HFF-Myc (cell line): ENCODE results near the gene DZIP3.

Experiments used
- DNase-seq: peaks from one replicate; pipeline ENCODE4 v3.0.0-alpha.2; 2011; ENCODE audit warnings: low read depth; ENCODE audit errors: extremely low read depth
- H3K4me3 ChIP-seq: replicated peaks from 2 replicates; pipeline ENCODE4 v1.5.1; 2011; ENCODE audit warnings: low read depth, mild to moderate bottlenecking, control low read depth, low read length
- TF ChIP-seq, protein P1 (sequence below): IDR thresholded peaks from 2 replicates; pipeline ENCODE4 v1.5.1; 2012; ENCODE audit warnings: mild to moderate bottlenecking, low read depth, low read length, control low read depth; ENCODE audit errors: missing control alignments

DZIP3 gene

DNA sequence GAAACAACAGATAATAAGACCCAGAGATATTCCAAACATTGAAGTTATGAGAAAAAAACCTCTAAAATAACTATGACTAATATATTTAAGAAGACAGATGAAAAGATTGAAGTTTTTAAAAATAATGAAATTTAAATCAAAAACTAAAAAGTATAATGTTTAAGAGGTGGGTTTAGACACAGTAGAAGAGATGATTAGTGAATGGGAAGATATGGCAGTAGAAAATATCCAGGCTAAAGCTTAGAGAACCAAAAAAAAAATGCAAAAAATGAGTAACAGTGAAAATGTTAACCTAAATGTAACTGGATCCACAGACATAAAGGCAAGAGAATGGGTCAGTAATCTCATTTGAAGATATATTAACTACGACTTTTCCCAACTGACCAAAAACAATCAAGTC lies 115.5 kb downstream of the DZIP3 start:
- TF ChIP-seq, protein P1, sequence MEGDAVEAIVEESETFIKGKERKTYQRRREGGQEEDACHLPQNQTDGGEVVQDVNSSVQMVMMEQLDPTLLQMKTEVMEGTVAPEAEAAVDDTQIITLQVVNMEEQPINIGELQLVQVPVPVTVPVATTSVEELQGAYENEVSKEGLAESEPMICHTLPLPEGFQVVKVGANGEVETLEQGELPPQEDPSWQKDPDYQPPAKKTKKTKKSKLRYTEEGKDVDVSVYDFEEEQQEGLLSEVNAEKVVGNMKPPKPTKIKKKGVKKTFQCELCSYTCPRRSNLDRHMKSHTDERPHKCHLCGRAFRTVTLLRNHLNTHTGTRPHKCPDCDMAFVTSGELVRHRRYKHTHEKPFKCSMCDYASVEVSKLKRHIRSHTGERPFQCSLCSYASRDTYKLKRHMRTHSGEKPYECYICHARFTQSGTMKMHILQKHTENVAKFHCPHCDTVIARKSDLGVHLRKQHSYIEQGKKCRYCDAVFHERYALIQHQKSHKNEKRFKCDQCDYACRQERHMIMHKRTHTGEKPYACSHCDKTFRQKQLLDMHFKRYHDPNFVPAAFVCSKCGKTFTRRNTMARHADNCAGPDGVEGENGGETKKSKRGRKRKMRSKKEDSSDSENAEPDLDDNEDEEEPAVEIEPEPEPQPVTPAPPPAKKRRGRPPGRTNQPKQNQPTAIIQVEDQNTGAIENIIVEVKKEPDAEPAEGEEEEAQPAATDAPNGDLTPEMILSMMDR, result no peak
- no peak for DNase-seq
- H3K4me3 ChIP-seq, result no peak overlapping the region

DNA sequence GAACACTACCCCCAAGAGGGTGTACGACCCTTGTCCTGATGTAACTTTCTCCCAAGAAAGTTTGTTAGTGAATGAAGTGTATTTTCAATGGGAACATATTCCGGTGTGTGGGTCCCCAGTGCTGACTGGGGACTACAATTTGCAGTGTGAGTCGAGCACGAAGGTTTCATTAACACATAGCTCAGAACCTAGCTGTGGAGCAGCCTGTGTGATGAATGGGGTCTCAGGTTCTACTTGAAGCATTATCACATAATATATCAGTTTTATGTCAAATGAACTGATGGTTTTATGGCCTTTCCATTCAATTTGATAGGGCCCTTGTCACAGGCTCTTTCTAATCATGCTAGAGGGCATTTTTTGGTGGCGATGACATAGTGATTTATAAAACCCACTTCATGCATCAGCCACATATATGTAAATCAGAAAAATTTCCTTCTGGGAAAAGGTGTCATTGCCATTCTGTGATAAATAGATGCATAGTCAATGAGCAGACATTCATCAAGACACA lies 123.5 kb downstream of the DZIP3 start:
- TF ChIP-seq, protein P1, result no peak
- no peak for DNase-seq
- no peak overlapping the region for H3K4me3 ChIP-seq

DNA sequence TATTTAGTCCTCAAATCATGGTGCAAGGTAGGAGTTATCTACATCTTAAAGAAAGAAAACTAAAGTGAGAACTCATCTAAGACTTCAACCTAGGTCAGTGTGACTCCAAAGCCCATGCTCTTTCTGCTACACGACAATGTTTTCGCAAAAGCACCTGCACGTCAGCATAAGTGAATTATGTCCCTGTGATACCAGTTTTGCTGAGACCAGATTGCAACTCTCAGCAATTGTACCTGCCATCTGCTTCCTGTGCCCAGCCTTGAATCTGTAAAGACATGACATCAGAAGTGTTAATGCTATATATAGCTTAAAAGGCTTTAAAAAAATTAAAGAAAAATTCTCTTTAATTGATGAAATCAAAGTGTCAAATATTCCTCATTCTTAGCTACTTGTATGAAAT lies 124.3 kb downstream of the DZIP3 start:
- TF ChIP-seq, protein P1, result no peak
- no peak overlapping the region for H3K4me3 ChIP-seq
- DNase-seq, result no peak

DNA sequence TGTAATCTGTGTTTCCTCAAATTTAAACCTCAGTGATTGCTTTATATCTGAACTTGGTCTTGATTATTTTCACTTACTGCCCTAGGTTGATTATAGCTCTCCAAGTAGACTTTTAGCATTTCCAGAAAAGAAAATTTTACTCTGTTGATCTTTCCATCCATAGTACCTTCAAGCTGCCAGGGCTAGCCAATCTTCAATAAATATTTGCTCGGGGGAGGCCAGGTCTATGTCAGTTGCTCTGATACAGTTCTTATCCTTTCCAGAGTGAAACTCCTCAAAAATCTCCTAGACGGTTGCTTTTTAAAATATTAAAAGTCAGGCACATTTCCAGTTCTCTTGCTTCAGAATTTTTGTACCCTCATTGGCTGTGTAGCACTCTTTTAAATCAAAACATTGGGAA lies 128.9 kb downstream of the DZIP3 start:
- TF ChIP-seq, protein P1, result no peak
- H3K4me3 ChIP-seq, result no peak overlapping the region
- no peak for DNase-seq

DNA sequence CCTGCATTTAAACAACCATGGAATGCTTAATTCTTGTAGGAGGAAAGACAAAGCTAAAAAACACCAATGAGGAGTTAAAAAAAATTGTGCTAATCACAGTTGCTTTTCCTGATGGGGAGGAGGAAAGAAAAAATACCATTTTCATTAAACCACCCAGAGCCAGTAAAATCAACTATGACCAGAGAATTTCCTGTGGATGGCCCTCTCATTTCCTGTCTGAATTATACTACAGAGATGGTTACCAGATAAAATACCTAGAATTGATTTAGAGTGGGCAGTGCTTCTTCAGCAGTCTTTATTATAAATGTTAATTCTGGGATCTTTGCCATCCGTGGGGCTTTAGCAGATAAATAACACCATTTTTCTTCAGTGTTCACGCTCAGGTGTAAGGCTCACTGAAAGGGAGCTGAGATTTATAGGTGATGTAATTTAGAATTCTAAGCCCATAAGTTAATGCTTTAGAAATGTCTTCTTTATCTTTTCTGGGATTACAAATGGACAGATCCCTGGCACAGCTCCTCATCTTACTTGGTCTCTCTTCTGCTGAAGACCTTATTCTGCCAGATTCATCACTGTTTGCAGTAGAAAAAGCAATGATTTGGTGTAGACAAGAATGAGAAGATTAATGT lies 129.8 kb downstream of the DZIP3 start:
- TF ChIP-seq, protein P1, result no peak

DNA sequence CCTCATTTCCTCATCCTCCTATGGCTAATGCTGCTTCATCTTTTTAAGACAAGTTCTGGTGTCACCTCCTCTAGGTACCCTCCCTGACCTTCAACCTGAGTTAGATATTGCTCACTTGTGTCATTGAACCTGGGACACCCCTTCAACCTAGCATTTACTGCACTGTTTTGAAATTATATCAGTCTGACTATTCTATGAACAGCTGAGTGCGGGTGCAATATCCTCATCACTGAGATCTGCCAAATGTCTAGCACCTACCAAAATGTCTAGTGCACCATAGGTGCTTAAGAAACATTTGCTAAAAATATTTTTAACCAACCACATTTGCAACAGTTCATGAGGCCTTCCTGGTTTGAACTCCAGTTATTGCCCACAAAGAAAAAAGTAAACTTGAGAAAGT lies 133.2 kb downstream of the DZIP3 start:
- H3K4me3 ChIP-seq, result no peak overlapping the region
- DNase-seq, result no peak
- TF ChIP-seq, protein P1, result no peak

More for the DNA sequence above, 129.8 kb downstream of the DZIP3 start:
- H3K4me3 ChIP-seq, result no peak overlapping the region
- no peak for DNase-seq

DNA sequence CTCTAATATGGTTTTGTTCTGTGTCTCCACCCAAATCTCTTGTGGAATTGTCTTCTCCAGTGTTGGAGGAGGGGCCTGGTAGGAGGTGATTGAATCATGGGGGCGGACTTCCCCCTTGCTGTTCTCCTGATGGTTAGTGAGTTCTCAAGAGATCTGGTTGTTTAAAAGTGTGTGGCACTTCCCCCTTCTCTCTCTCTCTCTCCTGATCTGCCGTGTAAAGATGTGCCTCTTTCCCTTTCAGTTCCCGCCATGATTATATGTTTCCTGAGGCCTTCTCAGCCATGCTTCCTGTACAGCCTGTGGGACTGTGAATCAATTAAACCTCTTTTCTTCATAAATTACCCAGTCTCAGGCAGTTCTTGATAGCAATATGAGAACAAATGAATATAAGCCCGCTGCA lies 134.6 kb downstream of the DZIP3 start:
- DNase-seq, result no peak
- no peak overlapping the region for H3K4me3 ChIP-seq
- TF ChIP-seq, protein P1, result no peak
